GM18858 (cell line): ENCODE measurements around the gene CEND1.
A peak's percentile ranks its signal among the peaks of the same experiment; 100 is the strongest.

Experiments used
- ATAC-seq: cut with Tn5 transposase; IDR thresholded peaks from one replicate; pipeline ENCODE4 v1.9.1; 2021; ENCODE audit not compliant: unreplicated experiment

CEND1 gene

GRCh38 chr11:813072-813455 lies 23.2 kb upstream of the CEND1 start:
- no peak for ATAC-seq

- ATAC-seq = no peak
Measured at GRCh38 chr11:812390-812789, 22.5 kb upstream of the CEND1 start.

- no peak for ATAC-seq
Measured at GRCh38 chr11:811446-812245, 21.8 kb upstream of the CEND1 start.

- ATAC-seq = peak; percentile 2
Measured at GRCh38 chr11:810040-810567, 20.2 kb upstream of the CEND1 start.

GRCh38 chr11:809287-810039 lies 19.6 kb upstream of the CEND1 start, which contains the start of gene RPLP2:
RPLP2 (plus strand) TSS chr11:809967; CDS start chr11:810235, 268 bp downstream.
- ATAC-seq = peak; percentile 53

GRCh38 chr11:808427-809286 lies 18.8 kb upstream of the CEND1 start:
- ATAC-seq = peak; percentile 6

- ATAC-seq = no peak
Measured at GRCh38 chr11:804599-804964, 14.7 kb upstream of the CEND1 start.

GRCh38 chr11:803770-804598 lies 14.1 kb upstream of the CEND1 start:
- ATAC-seq = no peak

GRCh38 chr11:803467-803742 lies 13.5 kb upstream of the CEND1 start:
- ATAC-seq = no peak

- no peak for ATAC-seq
Measured at GRCh38 chr11:802693-803466, 13.0 kb upstream of the CEND1 start.

- ATAC-seq = no peak
Measured at GRCh38 chr11:802018-802617, 12.2 kb upstream of the CEND1 start.

- no peak for ATAC-seq
Measured at GRCh38 chr11:801097-801780, 11.3 kb upstream of the CEND1 start.

- ATAC-seq = no peak
Measured at GRCh38 chr11:800473-800872, 10.6 kb upstream of the CEND1 start.

- no peak for ATAC-seq
Measured at GRCh38 chr11:799641-800316, 9.9 kb upstream of the CEND1 start.

- ATAC-seq = peak; percentile 45
Measured at GRCh38 chr11:798093-798713, 8.3 kb upstream of the CEND1 start, which contains the start of gene SLC25A22. SLC25A22 (minus strand) TSS chr11:798281; CDS start chr11:795006, 3,275 bp downstream.

- ATAC-seq = peak; percentile 22
Measured at GRCh38 chr11:797296-798092, 7.6 kb upstream of the CEND1 start.
